DMS 273 (cell line): ENCODE results near the gene ARHGAP12.
A peak's percentile ranks its signal among the peaks of the same experiment; 100 is the strongest.
"Not testable (repeated sequence)": the region's sequence is repeated elsewhere in the genome, so short reads cannot be mapped to it uniquely, and the experiment has no call there.

Experiments
- DNase-seq: peaks from one replicate; lab custom pipeline; 2025; ENCODE audit not compliant: unreplicated experiment; lab: John Stamatoyannopoulos, UW

Gene ARHGAP12

GRCh38 chr10:31771331-31771831 lies 157.2 kb downstream of the ARHGAP12 start:
- DNase-seq, result no peak

DNA sequence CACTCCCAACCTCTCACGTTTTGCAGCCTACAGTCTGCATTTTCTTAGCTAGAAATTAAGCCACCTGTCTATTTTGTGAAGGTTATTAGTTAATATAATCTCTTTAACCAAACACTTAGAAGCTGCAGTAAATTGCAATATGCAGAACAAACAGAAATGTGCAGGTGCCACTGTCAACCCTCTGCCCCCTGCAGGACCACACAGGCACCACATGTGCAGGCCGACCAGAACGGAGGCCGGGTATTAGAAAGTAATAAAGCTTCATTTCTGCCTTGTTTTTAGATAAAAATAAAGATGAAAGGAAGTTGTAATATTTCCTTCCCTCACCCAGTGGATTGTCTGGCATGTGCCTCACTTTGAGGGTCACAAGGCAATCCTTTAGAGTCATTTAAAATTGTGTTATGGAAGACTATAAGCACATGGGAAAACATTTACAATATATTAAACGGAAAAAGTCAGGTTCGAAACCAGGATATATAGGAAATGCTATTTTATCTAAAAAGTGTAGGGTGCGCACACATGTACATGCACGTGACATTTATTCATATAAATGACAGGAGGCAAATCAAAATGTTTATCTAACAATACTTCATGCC lies 158.2 kb downstream of the ARHGAP12 start:
- peak; percentile 58 for DNase-seq

DNA sequence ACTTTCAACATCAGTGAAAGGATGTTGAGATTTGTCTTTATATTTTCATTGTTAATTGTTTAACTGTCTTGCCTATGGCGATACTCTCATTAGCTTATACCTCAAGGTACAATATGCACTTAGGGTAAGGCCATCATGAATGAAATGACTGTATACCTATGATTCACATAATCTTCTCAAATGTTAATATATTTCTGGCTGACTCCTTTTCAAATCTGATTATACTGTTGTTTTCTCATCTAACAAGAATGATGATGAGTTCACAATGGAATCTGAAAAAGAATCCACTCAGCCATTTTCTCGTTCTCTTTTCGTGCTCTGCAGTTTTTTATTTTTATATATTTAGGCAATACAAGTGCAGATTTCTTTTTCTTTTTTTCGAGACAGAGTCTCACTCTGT lies 159.1 kb downstream of the ARHGAP12 start:
- no peak for DNase-seq

GRCh38 chr10:31768935-31769334 lies 159.7 kb downstream of the ARHGAP12 start:
- not testable (repeated sequence) for DNase-seq

GRCh38 chr10:31768467-31768866 lies 160.2 kb downstream of the ARHGAP12 start:
- DNase-seq, result no peak

DNA sequence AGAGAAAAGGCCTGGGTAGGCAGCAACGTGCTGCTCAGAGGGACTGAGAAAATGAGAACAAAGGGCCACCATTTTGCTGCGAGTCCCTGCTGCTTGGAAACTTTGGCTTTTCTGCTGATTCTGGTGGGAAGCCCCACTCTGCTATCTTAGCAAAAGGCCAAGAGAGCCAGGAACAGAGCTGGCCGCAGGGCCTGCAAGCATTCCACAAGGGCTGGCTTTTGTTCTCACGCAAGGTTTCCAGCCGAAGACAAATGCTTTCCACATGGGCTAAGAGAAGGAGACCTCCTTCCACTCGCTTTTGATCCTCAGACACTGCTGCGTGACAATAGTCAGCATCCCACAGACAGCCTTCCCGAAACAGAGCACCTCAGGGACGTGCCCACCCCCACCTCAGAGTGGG lies 163.1 kb downstream of the ARHGAP12 start:
- no peak for DNase-seq

GRCh38 chr10:31762316-31762715 lies 166.3 kb downstream of the ARHGAP12 start:
- DNase-seq, result no peak

DNA sequence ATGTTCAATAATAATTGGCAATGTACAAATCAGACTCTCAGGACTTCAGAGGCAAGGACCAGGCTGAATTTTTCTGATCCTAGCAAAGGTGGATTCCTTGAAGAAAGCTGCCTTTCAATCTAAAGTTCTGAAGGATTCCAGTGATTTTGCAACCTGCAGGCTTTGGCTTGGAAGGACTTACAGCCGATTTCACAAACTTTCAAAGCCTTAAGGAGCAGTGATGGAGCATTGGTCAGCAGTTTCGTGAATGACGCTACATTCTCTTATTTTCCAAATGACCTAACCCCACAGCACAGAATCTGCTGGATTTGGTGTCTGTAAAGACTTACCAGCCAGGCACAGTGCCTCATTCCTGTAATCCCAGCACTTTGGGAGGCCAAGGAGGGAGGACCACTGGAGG lies 167.5 kb downstream of the ARHGAP12 start:
- no peak for DNase-seq

DNA sequence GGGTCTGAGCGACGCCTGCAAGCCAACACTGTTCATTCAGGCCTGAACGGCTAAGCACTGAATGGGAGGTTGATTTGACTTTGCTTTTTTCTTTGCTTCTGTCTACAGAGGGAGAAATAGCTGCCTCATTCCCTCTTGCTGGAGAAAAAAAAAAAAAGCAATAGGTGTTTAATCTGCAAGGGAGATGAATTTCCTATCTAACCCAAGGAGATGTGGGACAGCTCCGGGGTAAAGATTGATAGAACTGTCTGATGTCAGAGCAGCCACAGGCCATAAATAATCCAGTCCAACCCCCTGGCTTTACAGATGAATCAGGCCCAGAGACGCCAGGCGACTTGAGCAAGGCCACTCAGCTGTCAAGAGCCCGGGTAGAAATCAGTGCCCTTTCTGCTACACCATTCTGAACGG lies 168.0 kb downstream of the ARHGAP12 start:
- DNase-seq, result no peak

DNA sequence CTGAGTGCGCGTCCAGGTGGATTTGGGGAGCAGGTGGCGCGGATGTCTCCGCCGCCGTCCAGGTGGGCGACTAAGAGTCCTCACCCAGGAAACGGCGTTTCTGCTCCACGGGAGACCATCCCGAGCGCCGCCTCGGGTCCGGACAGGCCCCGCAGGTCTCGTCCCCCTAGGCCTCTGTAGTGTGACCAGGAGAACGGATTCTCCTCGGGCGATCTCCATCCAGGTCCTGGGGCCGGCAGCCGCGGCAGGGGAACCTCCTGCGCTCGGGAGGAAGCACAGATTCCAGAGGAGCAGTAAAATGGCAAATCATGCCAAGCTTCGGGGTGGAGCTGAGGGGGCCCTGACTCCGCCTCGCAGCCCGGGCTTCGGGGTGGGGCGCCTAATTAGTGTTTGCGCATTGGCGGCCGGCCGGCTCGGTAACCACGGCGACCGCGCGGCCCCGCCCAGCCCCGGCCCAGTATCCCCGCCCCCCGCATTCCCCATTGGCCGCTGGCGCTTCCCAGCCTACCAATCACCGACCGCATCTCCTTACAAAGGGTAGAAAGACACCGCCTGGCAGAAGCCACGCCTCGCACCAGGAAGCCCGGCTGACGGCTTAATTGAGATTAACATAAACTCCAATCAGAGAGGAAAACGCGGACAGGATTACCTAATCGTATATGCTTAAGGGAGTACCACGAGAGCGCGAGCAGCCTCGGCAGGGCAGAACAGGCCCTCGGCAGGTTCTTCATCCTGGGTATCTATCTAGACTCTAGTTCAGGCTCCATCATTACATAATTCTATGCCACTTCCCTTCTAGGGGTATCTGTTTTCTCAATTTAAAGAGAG lies 168.6 kb downstream of the ARHGAP12 start:
- peak; percentile 98 for DNase-seq

- DNase-seq, result peak; percentile 24
These were observed 169.4 kb downstream of the ARHGAP12 start for GRCh38 chr10:31759124-31759798.

GRCh38 chr10:31758495-31758894 lies 170.1 kb downstream of the ARHGAP12 start:
- DNase-seq, result no peak

GRCh38 chr10:31757831-31758230 lies 170.8 kb downstream of the ARHGAP12 start:
- peak; percentile 38 for DNase-seq

GRCh38 chr10:31757386-31757791 lies 171.2 kb downstream of the ARHGAP12 start:
- peak; percentile 53 for DNase-seq

DNA sequence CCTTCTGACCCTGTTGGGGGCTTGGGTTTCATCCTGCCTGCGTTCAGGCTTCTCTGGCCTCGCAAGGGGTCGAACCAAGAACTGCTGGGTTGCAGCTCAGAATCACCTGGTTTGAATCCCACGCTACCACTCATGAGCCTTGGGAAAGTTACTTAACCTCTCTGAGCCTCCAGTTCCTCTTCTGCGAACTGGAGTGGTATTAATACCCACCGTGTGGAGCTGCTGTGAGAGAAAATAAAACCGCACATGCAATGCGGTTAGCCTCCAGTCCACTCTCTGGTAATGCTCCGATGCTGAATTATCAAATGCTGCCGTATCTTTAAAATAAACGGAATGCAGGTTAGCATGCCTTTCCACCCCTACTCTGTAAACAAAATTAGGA lies 171.9 kb downstream of the ARHGAP12 start:
- DNase-seq, result no peak

- no peak for DNase-seq
These were observed 172.4 kb downstream of the ARHGAP12 start for GRCh38 chr10:31756101-31756728.
